Measurements from ENCODE around the gene MKRN1. TPM values are rescaled to one million over a fixed set of nuclear protein-coding genes. Genes with fewer than 3 reads are reported as not detected.
"Not testable (repeated sequence)": the region's sequence is repeated elsewhere in the genome, so short reads cannot be mapped to it uniquely, and the experiment has no call there.

MKRN1 gene
- total and polyA plus RNA-seq, 4 donors = 18.7 to 103 (median 29.2) TPM

- 56% methylated on average over 5 of the region's 5 CpGs for WGBS
Observed at GRCh38 chr7:140509789-140510188, 30.5 kb upstream of the MKRN1 start.

GRCh38 chr7:140507556-140507955 is 28.3 kb upstream of the MKRN1 start:
- DNase-seq (ENCODE audit: low spot score); H3K27ac ChIP-seq (ENCODE audit: low read depth in 1 of 2, low read length in 2 of 2); H3K9me3 ChIP-seq (ENCODE audit: control insufficient read depth in 4 of 4, low read length in 3 of 4); H3K4me3 ChIP-seq (ENCODE audit: low read depth in 1 of 3, low read length in 3 of 3); H3K36me3 ChIP-seq (ENCODE audit: control insufficient read depth in 4 of 4, insufficient read depth in 3 of 4, low read depth in 1 of 4, low read length in 3 of 4); H3K9ac ChIP-seq (ENCODE audit: low read depth in 1 of 2, low read length in 2 of 2); H3K27me3 ChIP-seq (ENCODE audit: control insufficient read depth in 4 of 4, insufficient read depth in 4 of 4, low read length in 3 of 4); H3K4me1 ChIP-seq (ENCODE audit: control insufficient read depth in 4 of 4, insufficient read depth in 4 of 4, low read length in 3 of 4): not testable (repeated sequence)
- 88% methylated on average over 6 of the region's 6 CpGs for WGBS

More at GRCh38 chr7:140509789-140510188, 30.5 kb upstream of the MKRN1 start:
- Histone ChIP-seq H3K9ac (ENCODE audit: low read depth in 1 of 2, low read length in 2 of 2) (no peak overlapping the region), H3K9me3 (ENCODE audit: control insufficient read depth in 4 of 4, low read length in 3 of 4) (no peaks in the 10 kb centered on the region), H3K4me3 (ENCODE audit: low read depth in 1 of 3, low read length in 3 of 3) (no peak overlapping the region), H3K27me3 (ENCODE audit: control insufficient read depth in 4 of 4, insufficient read depth in 4 of 4, low read length in 3 of 4) (no peaks in the 10 kb centered on the region), H3K4me1 (ENCODE audit: control insufficient read depth in 4 of 4, insufficient read depth in 4 of 4, low read length in 3 of 4) (peaks cover 0 to 2% (median 0%) of the 10 kb centered on the region in 4 donors), H3K36me3 (ENCODE audit: control insufficient read depth in 4 of 4, insufficient read depth in 3 of 4, low read depth in 1 of 4, low read length in 3 of 4) (no peaks in the 10 kb centered on the region), H3K27ac (ENCODE audit: low read depth in 1 of 2, low read length in 2 of 2) (no peak overlapping the region)
- no peak for DNase-seq (ENCODE audit: low spot score)
- no peak for TF ChIP-seq HNF4G (IDR thresholded peaks at IDR 0.05)

GRCh38 chr7:140506788-140507464 is 27.6 kb upstream of the MKRN1 start:
- 73% methylated on average over 5 of the region's 5 CpGs for WGBS
- H3K9ac ChIP-seq (ENCODE audit: low read depth in 1 of 2, low read length in 2 of 2) = no peak overlapping the region
- no peaks in the 10 kb centered on the region for H3K36me3 ChIP-seq (ENCODE audit: control insufficient read depth in 4 of 4, insufficient read depth in 3 of 4, low read depth in 1 of 4, low read length in 3 of 4)
- no peak overlapping the region for H3K4me3 ChIP-seq (ENCODE audit: low read depth in 1 of 3, low read length in 3 of 3)
- H3K9me3 ChIP-seq (ENCODE audit: control insufficient read depth in 4 of 4, low read length in 3 of 4) = no peaks in the 10 kb centered on the region
- DNase-seq (ENCODE audit: low spot score) = peak; percentile 54
- no peak for TF ChIP-seq REST (IDR thresholded peaks at IDR 0.05)
- no peak for TF ChIP-seq RAD21 (IDR thresholded peaks at IDR 0.05)
- TF ChIP-seq SP1 (IDR thresholded peaks at IDR 0.05) = no peak
- no peak for TF ChIP-seq YY1 (IDR thresholded peaks at IDR 0.05)
- no peak for TF ChIP-seq TAF1 (conservative IDR thresholded peaks at IDR 0.05)
- TF ChIP-seq ZBTB33 (IDR thresholded peaks at IDR 0.05) = no peak
- TF ChIP-seq ATF3 (IDR thresholded peaks at IDR 0.05) = no peak
- TF ChIP-seq JUND (IDR thresholded peaks at IDR 0.05) = no peak
- TF ChIP-seq HNF4A (conservative IDR thresholded peaks at IDR 0.05) = no peak
- TF ChIP-seq EGR1 (IDR thresholded peaks at IDR 0.05; ENCODE audit: low read depth in 2 of 2) = no peak
- no peak for TF ChIP-seq RXRA (IDR thresholded peaks at IDR 0.05)
- no peak for TF ChIP-seq HNF4G (IDR thresholded peaks at IDR 0.05)
- no peak for TF ChIP-seq FOXA2 (IDR thresholded peaks at IDR 0.05)
- TF ChIP-seq NR2F2 (IDR thresholded peaks at IDR 0.05) = no peak
- TF ChIP-seq FOXA1 (IDR thresholded peaks at IDR 0.05) = no peak
- no peak for TF ChIP-seq GABPA (IDR thresholded peaks at IDR 0.05 in 1 of 2, conservative IDR thresholded peaks at IDR 0.05 in 1 of 2)
- no peak for TF ChIP-seq CTCF (IDR thresholded peaks at IDR 0.05; ENCODE audit: low read depth, low read length, missing input control)
- no peak for TF ChIP-seq MAX (IDR thresholded peaks at IDR 0.05)
- peaks cover 0 to 2% (median 0%) of the 10 kb centered on the region in 4 donors for H3K4me1 ChIP-seq (ENCODE audit: control insufficient read depth in 4 of 4, insufficient read depth in 4 of 4, low read length in 3 of 4)
- H3K27me3 ChIP-seq (ENCODE audit: control insufficient read depth in 4 of 4, insufficient read depth in 4 of 4, low read length in 3 of 4) = no peaks in the 10 kb centered on the region
- H3K27ac ChIP-seq (ENCODE audit: low read depth in 1 of 2, low read length in 2 of 2) = no peak overlapping the region

All from liver (tissue), 9 donors.